Omental fat pad (tissue), 4 donors: ENCODE results near the gene SRBD1. TPM values are rescaled to one million over a fixed set of nuclear protein-coding genes. Genes with fewer than 3 reads are reported as not detected.

Experiments used
- ATAC-seq: fragments of 150-250 bp; one replicate; pipeline ENCODE4 v1.9.1; 2016; ENCODE audit warnings: mild to moderate bottlenecking, moderate library complexity; ENCODE audit not compliant: low FRiP score
- DNase-seq: peaks from one replicate; pipeline ENCODE4 v3.0.0-alpha.2; 2019; ENCODE audit warnings: low spot score
- total RNA-seq, 4 donors: library from RNA; depleted of rRNA; stranded (reverse); fragments of >200 nt; gene quantifications; one replicate each; pipeline ENCODE4 v1.1.0, GENCODE V29; 2016
- TF ChIP-seq, protein P1 (sequence below), 3 donors: fragments of 450-650 bp; IDR thresholded peaks; one replicate each; pipeline ENCODE4 v1.5.1; 2016 to 2017; ENCODE audit warnings: antibody characterized with exemption in 3 of 3, mild to moderate bottlenecking in 3 of 3, moderate library complexity in 2 of 3

The SRBD1 gene
- total RNA-seq, 4 donors from 2014 or later = 10.3 to 36.4 (median 14.1) TPM

DNA sequence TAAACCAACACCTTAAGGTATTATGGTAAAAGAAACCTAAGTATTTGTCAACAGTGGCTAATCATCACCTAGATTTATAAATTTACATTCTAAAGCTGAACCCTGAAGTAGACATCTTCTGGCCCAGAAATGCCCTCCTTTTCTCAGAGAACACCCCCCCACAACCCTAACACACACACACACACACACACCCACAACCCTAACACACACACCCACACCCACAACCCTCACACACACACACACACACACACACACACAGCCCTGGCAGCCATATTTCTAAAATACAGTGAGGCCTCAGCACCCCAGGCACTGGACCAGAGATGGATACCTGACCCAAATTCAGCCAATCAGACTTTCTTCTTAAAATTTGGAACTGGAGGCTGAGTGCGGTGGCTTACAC lies 14.3 kb downstream of the SRBD1 start:
- TF ChIP-seq, protein P1, sequence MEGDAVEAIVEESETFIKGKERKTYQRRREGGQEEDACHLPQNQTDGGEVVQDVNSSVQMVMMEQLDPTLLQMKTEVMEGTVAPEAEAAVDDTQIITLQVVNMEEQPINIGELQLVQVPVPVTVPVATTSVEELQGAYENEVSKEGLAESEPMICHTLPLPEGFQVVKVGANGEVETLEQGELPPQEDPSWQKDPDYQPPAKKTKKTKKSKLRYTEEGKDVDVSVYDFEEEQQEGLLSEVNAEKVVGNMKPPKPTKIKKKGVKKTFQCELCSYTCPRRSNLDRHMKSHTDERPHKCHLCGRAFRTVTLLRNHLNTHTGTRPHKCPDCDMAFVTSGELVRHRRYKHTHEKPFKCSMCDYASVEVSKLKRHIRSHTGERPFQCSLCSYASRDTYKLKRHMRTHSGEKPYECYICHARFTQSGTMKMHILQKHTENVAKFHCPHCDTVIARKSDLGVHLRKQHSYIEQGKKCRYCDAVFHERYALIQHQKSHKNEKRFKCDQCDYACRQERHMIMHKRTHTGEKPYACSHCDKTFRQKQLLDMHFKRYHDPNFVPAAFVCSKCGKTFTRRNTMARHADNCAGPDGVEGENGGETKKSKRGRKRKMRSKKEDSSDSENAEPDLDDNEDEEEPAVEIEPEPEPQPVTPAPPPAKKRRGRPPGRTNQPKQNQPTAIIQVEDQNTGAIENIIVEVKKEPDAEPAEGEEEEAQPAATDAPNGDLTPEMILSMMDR (IDR thresholded peaks at IDR 0.05) = no peak
- ATAC-seq (no peak), DNase-seq (no peak)

DNA sequence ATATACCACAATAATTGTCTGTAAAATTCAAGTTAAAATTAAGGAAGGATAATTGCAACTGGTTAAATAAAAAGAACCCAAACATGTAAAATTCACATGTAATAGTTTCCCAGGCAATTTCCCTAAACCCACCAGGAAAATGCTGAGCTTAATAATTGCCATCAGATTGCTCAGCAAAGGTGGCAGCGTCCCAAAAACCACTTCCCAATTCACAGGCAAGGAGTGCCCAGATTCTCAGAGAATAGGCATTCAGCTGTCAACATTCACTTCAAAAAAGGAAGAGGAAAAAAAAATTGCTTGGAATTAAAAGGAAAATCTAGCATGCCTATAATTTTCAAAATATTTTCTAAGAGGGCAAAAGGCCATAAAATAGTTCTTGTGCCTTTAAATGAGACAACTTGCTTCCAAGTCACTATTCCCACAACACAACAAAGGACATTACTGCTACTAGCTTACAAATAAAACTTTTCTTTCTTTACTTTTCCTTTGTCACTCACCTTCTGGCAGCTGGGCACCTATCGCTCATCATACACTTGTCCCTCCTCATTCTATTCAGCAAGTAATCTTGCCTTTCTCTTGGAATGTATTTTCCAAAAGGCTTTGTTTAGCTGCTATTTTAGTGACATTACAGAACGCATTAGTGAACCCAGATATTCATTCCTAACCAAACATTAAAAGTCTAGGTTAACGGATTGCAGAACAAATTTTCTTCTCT lies 15.2 kb downstream of the SRBD1 start:
- peak; percentile 38 for DNase-seq
- ATAC-seq = no peak
- TF ChIP-seq, protein P1 (IDR thresholded peaks at IDR 0.05) = no peak

DNA sequence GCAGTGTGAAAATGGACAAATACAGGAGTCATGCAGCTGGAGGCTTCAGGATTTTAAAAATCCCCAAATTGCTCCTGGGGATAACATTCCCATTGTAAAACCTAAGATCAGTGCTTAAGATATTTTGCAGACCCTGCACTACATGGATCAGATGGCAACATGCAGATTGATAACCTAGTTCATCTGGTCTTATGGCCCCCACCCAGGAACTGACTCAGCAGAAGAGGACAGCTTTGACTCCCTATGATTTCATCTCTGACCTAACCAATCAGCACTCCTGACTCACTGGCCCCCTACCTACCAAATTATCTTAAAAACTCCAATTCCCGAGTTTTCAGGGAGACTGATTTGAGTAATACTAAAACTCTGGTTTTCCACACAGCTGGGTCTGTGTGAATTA lies 20.0 kb downstream of the SRBD1 start:
- ATAC-seq = no peak
- TF ChIP-seq, protein P1 (IDR thresholded peaks at IDR 0.05) = no peak
- no peak for DNase-seq

DNA sequence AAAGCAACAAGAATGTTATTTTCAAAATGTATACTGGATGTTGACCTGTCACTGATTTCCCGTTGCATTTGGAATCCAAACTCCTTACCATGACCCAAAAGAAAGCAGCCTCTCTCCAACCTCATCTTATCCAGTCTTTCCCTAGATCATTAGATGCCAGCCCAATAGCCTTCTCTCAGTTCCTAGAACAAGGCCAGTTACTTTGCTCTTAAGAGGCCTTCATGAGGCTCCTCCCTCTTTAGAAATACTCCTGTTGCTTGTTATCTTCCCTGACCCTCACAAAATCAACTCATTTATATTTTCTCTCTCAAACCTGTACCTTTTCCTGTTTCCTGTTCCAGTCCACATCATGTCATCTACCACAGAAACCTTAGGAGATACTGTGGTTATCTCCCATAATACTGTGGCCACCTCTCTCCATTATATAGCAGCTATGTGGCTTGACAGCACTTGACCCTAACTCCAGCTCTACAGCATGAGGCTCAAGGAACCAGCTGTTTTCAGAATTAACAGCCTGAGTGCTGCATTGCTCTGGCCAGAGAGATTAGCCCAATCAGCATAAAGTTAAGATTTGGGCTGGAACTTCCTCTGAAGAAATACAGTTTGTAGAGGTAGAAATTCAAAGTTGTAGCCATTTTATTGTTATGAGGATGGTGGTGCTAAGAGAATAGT lies 22.8 kb downstream of the SRBD1 start:
- DNase-seq (no peak), ATAC-seq (no peak)
- TF ChIP-seq, protein P1 (IDR thresholded peaks at IDR 0.05) = no peak

DNA sequence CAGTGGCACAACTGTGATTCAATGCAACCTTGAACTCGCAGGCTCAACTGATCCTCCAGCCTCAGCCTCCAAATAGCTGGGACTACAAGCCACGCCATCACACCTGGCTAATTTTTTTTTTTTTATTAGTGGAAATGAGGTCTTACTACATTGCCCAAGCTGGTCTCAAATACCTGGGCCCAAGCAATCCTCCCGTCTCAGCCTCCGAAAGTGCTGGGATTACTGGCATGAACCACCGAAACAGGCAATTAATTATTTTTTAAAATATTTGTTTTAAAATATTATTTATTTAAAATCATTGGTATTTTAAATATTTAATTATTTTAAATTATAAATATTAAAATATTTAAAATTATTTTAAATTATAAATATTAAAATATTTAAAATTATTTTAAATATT lies 24.5 kb downstream of the SRBD1 start:
- DNase-seq (no peak), ATAC-seq (no peak)
- TF ChIP-seq, protein P1 (IDR thresholded peaks at IDR 0.05) = no peak

DNA sequence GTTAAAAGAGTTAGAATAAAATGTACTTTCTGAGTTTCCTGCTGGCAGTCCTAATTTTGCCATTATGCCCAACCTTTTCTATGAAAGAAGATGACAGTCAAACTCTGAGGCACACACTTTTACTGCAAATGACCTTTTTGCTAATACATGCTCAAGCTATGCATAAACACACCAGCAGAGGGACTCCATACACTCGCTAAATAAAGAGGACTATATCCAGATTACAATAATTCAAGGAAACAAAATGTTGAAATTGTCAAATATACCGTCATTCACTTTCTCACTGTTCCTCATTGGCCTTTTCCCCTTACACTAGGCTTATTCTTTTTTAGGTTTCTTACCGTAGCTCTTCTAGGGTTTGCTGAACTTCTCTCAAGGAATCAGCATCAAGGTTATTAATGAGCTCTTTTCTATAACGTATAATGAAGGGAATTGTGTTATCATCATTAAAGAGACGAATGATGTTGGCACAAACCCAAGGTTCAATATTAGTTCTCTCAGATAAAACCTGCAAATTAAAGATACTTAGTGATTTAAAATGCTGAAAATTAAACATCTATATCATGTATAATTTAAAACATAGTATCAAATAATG lies 25.7 kb downstream of the SRBD1 start:
- TF ChIP-seq, protein P1 (IDR thresholded peaks at IDR 0.05) = peak in 1 of 3 donors; percentile 54
- ATAC-seq = no peak
- DNase-seq = no peak
